ENCODE data around the gene PAX3. TPM values are rescaled to one million over a fixed set of nuclear protein-coding genes. Genes with fewer than 3 reads are reported as not detected.

Gene PAX3
- total RNA-seq, 2 donors from 2014 or later = not detected

GRCh38 chr2:222309766-222310165, 11.0 kb upstream of the PAX3 start:
- Histone ChIP-seq H3K4me3 (no peak overlapping the region), H3K4me1 (ENCODE audit: control insufficient read depth in 1 of 2, low read depth in 2 of 2) (peaks cover 15 to 23% of the 10 kb centered on the region in 2 donors), H3K27me3 (replicated peaks; ENCODE audit: insufficient read depth) (peaks cover 39% of the 10 kb centered on the region), H3K27ac (no peak overlapping the region), H3K36me3 (no peaks in the 10 kb centered on the region), H3K9me3 (no peaks in the 10 kb centered on the region)
- ATAC-seq (ENCODE audit: insufficient number of reproducible peaks, low FRiP score, low read depth) (no peak), DNase-seq (ENCODE audit: low spot score) (no peak)
- TF ChIP-seq CTCF (IDR thresholded peaks at IDR 0.05) = no peak

GRCh38 chr2:222309361-222309760, 10.6 kb upstream of the PAX3 start:
- Histone ChIP-seq H3K27me3 (replicated peaks; ENCODE audit: insufficient read depth) (peaks cover 35% of the 10 kb centered on the region), H3K27ac (no peak overlapping the region), H3K4me3 (no peak overlapping the region), H3K4me1 (ENCODE audit: control insufficient read depth in 1 of 2, low read depth in 2 of 2) (peaks cover 15 to 27% of the 10 kb centered on the region in 2 donors), H3K9me3 (no peaks in the 10 kb centered on the region), H3K36me3 (no peaks in the 10 kb centered on the region)
- TF ChIP-seq CTCF (IDR thresholded peaks at IDR 0.05) = no peak
- DNase-seq (ENCODE audit: low spot score) (no peak), ATAC-seq (ENCODE audit: insufficient number of reproducible peaks, low FRiP score, low read depth) (no peak)

GRCh38 chr2:222307978-222308730, 9.4 kb upstream of the PAX3 start:
- peaks cover 31% of the 10 kb centered on the region for H3K27me3 ChIP-seq (replicated peaks; ENCODE audit: insufficient read depth)

GRCh38 chr2:222307143-222307756, 8.5 kb upstream of the PAX3 start:
- Histone ChIP-seq H3K27me3 (replicated peaks; ENCODE audit: insufficient read depth) (peaks cover 31% of the 10 kb centered on the region), H3K4me3 (no peak overlapping the region), H3K4me1 (ENCODE audit: control insufficient read depth in 1 of 2, low read depth in 2 of 2) (peaks cover 15 to 32% of the 10 kb centered on the region in 2 donors), H3K36me3 (no peaks in the 10 kb centered on the region), H3K27ac (no peak overlapping the region), H3K9me3 (no peaks in the 10 kb centered on the region)
- TF ChIP-seq CTCF (IDR thresholded peaks at IDR 0.05) = no peak
- ATAC-seq (ENCODE audit: insufficient number of reproducible peaks, low FRiP score, low read depth) (no peak), DNase-seq (ENCODE audit: low spot score) (no peak)

More at GRCh38 chr2:222307978-222308730, 9.4 kb upstream of the PAX3 start:
- Histone ChIP-seq H3K4me1 (ENCODE audit: control insufficient read depth in 1 of 2, low read depth in 2 of 2) (peaks cover 15 to 31% of the 10 kb centered on the region in 2 donors), H3K27ac (no peak overlapping the region), H3K36me3 (no peaks in the 10 kb centered on the region), H3K9me3 (no peaks in the 10 kb centered on the region), H3K4me3 (no peak overlapping the region)
- TF ChIP-seq CTCF (IDR thresholded peaks at IDR 0.05) = no peak
- DNase-seq (ENCODE audit: low spot score) = no peak
- no peak for ATAC-seq (ENCODE audit: insufficient number of reproducible peaks, low FRiP score, low read depth)

GRCh38 chr2:222306393-222307142, 7.8 kb upstream of the PAX3 start:
- H3K4me1 ChIP-seq (ENCODE audit: control insufficient read depth in 1 of 2, low read depth in 2 of 2) = peaks cover 15 to 36% of the 10 kb centered on the region in 2 donors
- ATAC-seq (ENCODE audit: insufficient number of reproducible peaks, low FRiP score, low read depth) (no peak), DNase-seq (ENCODE audit: low spot score) (no peak)
- H3K27me3 ChIP-seq (replicated peaks; ENCODE audit: insufficient read depth) = peaks cover 28% of the 10 kb centered on the region
- H3K36me3 ChIP-seq = no peaks in the 10 kb centered on the region
- H3K4me3 ChIP-seq = peak overlapping the region; percentile 72
- no peaks in the 10 kb centered on the region for H3K9me3 ChIP-seq
- no peak overlapping the region for H3K27ac ChIP-seq
- no peak for TF ChIP-seq CTCF (IDR thresholded peaks at IDR 0.05)

Measured in thoracic aorta (tissue), 2 donors.